HepG2 (cell line): ENCODE results near the gene ANKRD40CL. TPM values are rescaled to one million over a fixed set of nuclear protein-coding genes. Genes with fewer than 3 reads are reported as not detected.

Source experiments
- CBFB ChIP-seq: sonication (generic); formaldehyde crosslinking; IDR thresholded peaks from 2 replicates; pipeline ENCODE4 v1.4.0; 2020; ENCODE audit warnings: missing genetic modification reagents
- EP300 ChIP-seq, 3 experiments: sonication (generic) in 1 of 3; formaldehyde crosslinking in 1 of 3; IDR thresholded peaks; 2 replicates each; pipeline versions ENCODE4 v1.5.1 to v1.6.1; 2011 to 2020; ENCODE audit warnings: low read depth in 2 of 3, low read length in 2 of 3, borderline replicate concordance in 1 of 3, improper control_type of control experiment in 1 of 3, mild to moderate bottlenecking in 1 of 3, missing genetic modification reagents in 1 of 3, moderate library complexity in 1 of 3
- FOXO1 ChIP-seq: sonication (generic); formaldehyde crosslinking; IDR thresholded peaks from 2 replicates; pipeline ENCODE4 v1.4.0; 2020; ENCODE audit warnings: missing genetic modification reagents
- GFI1 ChIP-seq: sonication (generic); formaldehyde crosslinking; IDR thresholded peaks from 2 replicates; pipeline ENCODE4 v1.5.0; 2020; ENCODE audit warnings: missing genetic modification reagents, mild to moderate bottlenecking, borderline replicate concordance
- HDAC2 ChIP-seq: sonication (generic); formaldehyde crosslinking; IDR thresholded peaks from 2 replicates; pipeline ENCODE4 v1.4.0; 2020; ENCODE audit warnings: missing genetic modification reagents
- HDAC6 ChIP-seq: fragments of 200-600 bp; sonication (generic); IDR thresholded peaks from 2 replicates; pipeline ENCODE4 v1.7.0; 2017; ENCODE audit warnings: mild to moderate bottlenecking, antibody characterized with exemption, low read length, low read depth
- HMG20A ChIP-seq: IDR thresholded peaks from 2 replicates; pipeline ENCODE4 v1.6.1; 2016; ENCODE audit warnings: borderline replicate concordance
- KAT7 ChIP-seq: IDR thresholded peaks from 2 replicates; pipeline ENCODE4 v1.6.1; 2018; ENCODE audit warnings: borderline replicate concordance, missing compliant biosample characterization
- KDM5A ChIP-seq: fragments of 200-600 bp; sonication (generic); IDR thresholded peaks from 2 replicates; pipeline ENCODE4 v1.7.0; 2018; ENCODE audit warnings: antibody characterized with exemption, mild to moderate bottlenecking, low read length, borderline replicate concordance
- MBD4 ChIP-seq: IDR thresholded peaks from 2 replicates; pipeline ENCODE4 v1.6.1; 2012; ENCODE audit warnings: low read length, inconsistent platforms, borderline replicate concordance
- ONECUT2 ChIP-seq: sonication (generic); formaldehyde crosslinking; IDR thresholded peaks from 2 replicates; pipeline ENCODE4 v1.4.0; 2020; ENCODE audit warnings: missing genetic modification reagents
- PHB2 ChIP-seq: fragments of 450-650 bp; IDR thresholded peaks from 2 replicates; pipeline ENCODE4 v1.6.1; 2018; ENCODE audit not compliant: partially characterized antibody
- PHF21A ChIP-seq: sonication (generic); formaldehyde crosslinking; IDR thresholded peaks from 2 replicates; pipeline ENCODE4 v1.5.0; 2020; ENCODE audit warnings: mild to moderate bottlenecking, missing genetic modification reagents
- PPARG ChIP-seq: conservative IDR thresholded peaks from 2 replicates; pipeline ENCODE4 v1.6.1; 2016; ENCODE audit warnings: missing biosample characterization, missing genetic modification reagents
- TARDBP ChIP-seq: sonication (generic); formaldehyde crosslinking; IDR thresholded peaks from 2 replicates; pipeline ENCODE4 v1.8.0; 2022; ENCODE audit warnings: mild to moderate bottlenecking, missing genetic modification reagents
- ZNF142 ChIP-seq: sonication (generic); formaldehyde crosslinking; IDR thresholded peaks from 2 replicates; pipeline ENCODE4 v1.4.0; 2020; ENCODE audit warnings: missing genetic modification reagents
- ZNF20 ChIP-seq: sonication (generic); formaldehyde crosslinking; IDR thresholded peaks from 2 replicates; pipeline ENCODE4 v1.4.0; 2020; ENCODE audit warnings: mild to moderate bottlenecking, moderate library complexity, missing genetic modification reagents
- ZNF3 ChIP-seq: IDR thresholded peaks from 2 replicates; pipeline ENCODE4 v1.7.0; 2017; ENCODE audit warnings: inconsistent platforms
- ZNF382 ChIP-seq: sonication (generic); formaldehyde crosslinking; IDR thresholded peaks from 2 replicates; pipeline ENCODE4 v1.5.0; 2020; ENCODE audit warnings: missing genetic modification reagents, mild to moderate bottlenecking, borderline replicate concordance
- ZNF704 ChIP-seq: sonication (generic); formaldehyde crosslinking; IDR thresholded peaks from 2 replicates; pipeline ENCODE4 v1.8.1; 2023; ENCODE audit warnings: mild to moderate bottlenecking, inconsistent platforms, moderate library complexity, missing genetic modification reagents, borderline replicate concordance
- ZNF720 ChIP-seq: sonication (generic); formaldehyde crosslinking; IDR thresholded peaks from 2 replicates; pipeline ENCODE4 v1.4.0; 2020; ENCODE audit warnings: missing genetic modification reagents
- ZNF776 ChIP-seq: sonication (generic); formaldehyde crosslinking; IDR thresholded peaks from 2 replicates; pipeline ENCODE4 v1.4.0; 2020; ENCODE audit warnings: mild to moderate bottlenecking, missing genetic modification reagents
- ZNF891 ChIP-seq: sonication (generic); formaldehyde crosslinking; IDR thresholded peaks from 2 replicates; pipeline ENCODE4 v1.5.0; 2020; ENCODE audit warnings: mild to moderate bottlenecking, missing genetic modification reagents
- ZSCAN20 ChIP-seq: sonication (generic); formaldehyde crosslinking; IDR thresholded peaks from 2 replicates; pipeline ENCODE4 v1.4.0; 2020; ENCODE audit warnings: missing genetic modification reagents, mild to moderate bottlenecking, borderline replicate concordance
- polyA plus RNA-seq, 8 experiments: library from polyadenylated mRNA; depleted of rRNA in 3 of 8; stranded (reverse) in 7 of 8; unstranded in 1 of 8; fragments of >200 nt; fragmentation: Illumina TruSeq in 4 of 8; extraction: Trizol in 4 of 8; gene quantifications; 2 replicates each; pipeline versions ENCODE4 v1.2.1 to v1.2.3, GENCODE V29; 2011 to 2016; ENCODE audit warnings: low read depth in 4 of 8, missing spikeins in 1 of 8, mixed read lengths in 1 of 8; ENCODE audit not compliant: insufficient read depth in 1 of 8
- total RNA-seq, 5 experiments: library from RNA; depleted of rRNA; stranded (reverse); fragments of >200 nt; fragmentation: Illumina TruSeq; extraction: Trizol; gene quantifications; 2 replicates each; pipeline ENCODE4 v1.2.3, GENCODE V29; 2016; ENCODE audit warnings: low read depth in 1 of 5

ANKRD40CL gene
- total and polyA plus RNA-seq, 2 of the 13 experiments (the other 11 are each of a cell fraction or from before 2014, with no cell fraction given) = 0.03 to 0.11 TPM

DNA sequence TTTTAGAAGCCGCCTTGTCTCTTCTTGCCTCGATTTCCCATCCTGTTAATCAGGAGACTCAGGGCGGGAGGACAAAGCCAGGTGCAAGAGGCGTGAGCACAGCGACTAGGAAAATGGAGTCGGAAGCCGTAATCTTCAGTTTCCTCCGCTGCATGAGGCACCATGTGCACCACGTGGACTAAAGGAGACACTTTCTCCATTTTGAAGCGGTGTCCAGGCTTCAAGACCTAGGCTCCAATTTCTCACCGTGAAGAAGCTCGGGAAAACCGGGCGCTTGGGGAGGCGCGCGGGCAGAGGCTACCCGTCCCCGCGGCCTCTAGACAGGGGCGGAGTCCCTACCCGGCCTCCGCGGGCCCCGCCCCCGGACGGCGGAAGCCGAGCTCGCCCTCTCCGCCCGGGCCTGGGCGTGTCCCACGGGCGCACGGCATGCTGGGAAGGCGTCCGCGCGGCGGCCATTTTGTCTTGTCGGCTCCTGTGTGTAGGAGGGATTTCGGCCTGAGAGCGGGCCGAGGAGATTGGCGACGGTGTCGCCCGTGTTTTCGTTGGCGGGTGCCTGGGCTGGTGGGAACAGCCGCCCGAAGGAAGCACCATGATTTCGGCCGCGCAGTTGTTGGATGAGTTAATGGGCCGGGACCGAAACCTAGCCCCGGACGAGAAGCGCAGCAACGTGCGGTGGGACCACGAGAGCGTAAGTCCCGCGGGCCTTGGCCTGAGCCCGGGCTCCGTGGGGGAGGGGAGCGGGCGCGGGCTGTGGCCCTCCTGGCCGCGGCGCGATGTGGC is 48.0 kb downstream of the ANKRD40CL start, which contains the start of gene LUC7L3 (continued):
- peak; percentile 63; the same call in 1 of the 2 replicates for TF ChIP-seq ZNF20 (CRISPR knock-in tag)
- TF ChIP-seq KDM5A = peak; percentile 89; the same call in 1 of the 2 replicates
- TF ChIP-seq PHB2 = no peak
- peak; percentile 91 for TF ChIP-seq ZSCAN20
- TF ChIP-seq MBD4 = no peak
- peak; percentile 54; the same call in 1 of the 2 replicates for TF ChIP-seq ZNF891 (CRISPR knock-in tag)
- peak; percentile 36 for TF ChIP-seq ZNF3 (CRISPR knock-in tag)
- TF ChIP-seq TARDBP (CRISPR knock-in tag) = peak; percentile 75; the same call in 1 of the 2 replicates
- peak; percentile 96; the same call in 1 of the 2 replicates for TF ChIP-seq ZNF776 (CRISPR knock-in tag)
- peak; percentile 85; the same call in 1 of the 2 replicates for TF ChIP-seq KAT7 (CRISPR knock-in tag)
- TF ChIP-seq ZNF142 = peak; percentile 94
- TF ChIP-seq ONECUT2 (CRISPR knock-in tag) = peak; percentile 68
- TF ChIP-seq CBFB = peak; percentile 19; the same call in 1 of the 2 replicates
- TF ChIP-seq GFI1 = peak; percentile 70
- TF ChIP-seq ZNF704 = 0 out of 2 replicates have a peak, but pooled peaks have one; percentile 42
- 0 out of 2 replicates have a peak, but pooled peaks have one; percentile 31 for TF ChIP-seq ZNF720 (CRISPR knock-in tag)
- peak; percentile 94 for TF ChIP-seq PHF21A (CRISPR knock-in tag)
- peak; percentile 82; the same call in 1 of the 2 replicates for TF ChIP-seq PPARG (CRISPR knock-in tag)
- TF ChIP-seq EP300 (IDR thresholded peaks at IDR 0.05; ENCODE audit: low read depth in 2 of 2, low read length in 2 of 2) = peak; percentile 36 to 50; a peak in 3 of 4 replicates
- TF ChIP-seq EP300 (CRISPR knock-in tag; IDR thresholded peaks at IDR 0.05; ENCODE audit: borderline replicate concordance) = no peak; the same call in 1 of the 2 replicates
- peak; percentile 66 for TF ChIP-seq HDAC2 (CRISPR knock-in tag)
- TF ChIP-seq HMG20A (CRISPR knock-in tag) = no peak
- no peak for TF ChIP-seq ZNF382 (CRISPR knock-in tag)
- no peak; the same call in 1 of the 2 replicates for TF ChIP-seq FOXO1 (CRISPR knock-in tag)
- no peak for TF ChIP-seq HDAC6
